Stimulated activated CD8-positive, alpha-beta memory T cell treated with anti-CD3 and anti-CD28 coated beads, Interleukin-12 subunit alpha, Interleukin-12 subunit beta, amount 100 ng/mL, for 1 hour (primary cell): ENCODE results near the gene FGF5.
"Not testable (repeated sequence)": the region's sequence is repeated elsewhere in the genome, so short reads cannot be mapped to it uniquely, and the experiment has no call there.

ENCODE experiments used
- DNase-seq: peaks from one replicate; pipeline ENCODE4 v3.0.0-alpha.2; 2020; ENCODE audit warnings: low read depth

The FGF5 gene, protein sequence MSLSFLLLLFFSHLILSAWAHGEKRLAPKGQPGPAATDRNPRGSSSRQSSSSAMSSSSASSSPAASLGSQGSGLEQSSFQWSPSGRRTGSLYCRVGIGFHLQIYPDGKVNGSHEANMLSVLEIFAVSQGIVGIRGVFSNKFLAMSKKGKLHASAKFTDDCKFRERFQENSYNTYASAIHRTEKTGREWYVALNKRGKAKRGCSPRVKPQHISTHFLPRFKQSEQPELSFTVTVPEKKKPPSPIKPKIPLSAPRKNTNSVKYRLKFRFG

DNA sequence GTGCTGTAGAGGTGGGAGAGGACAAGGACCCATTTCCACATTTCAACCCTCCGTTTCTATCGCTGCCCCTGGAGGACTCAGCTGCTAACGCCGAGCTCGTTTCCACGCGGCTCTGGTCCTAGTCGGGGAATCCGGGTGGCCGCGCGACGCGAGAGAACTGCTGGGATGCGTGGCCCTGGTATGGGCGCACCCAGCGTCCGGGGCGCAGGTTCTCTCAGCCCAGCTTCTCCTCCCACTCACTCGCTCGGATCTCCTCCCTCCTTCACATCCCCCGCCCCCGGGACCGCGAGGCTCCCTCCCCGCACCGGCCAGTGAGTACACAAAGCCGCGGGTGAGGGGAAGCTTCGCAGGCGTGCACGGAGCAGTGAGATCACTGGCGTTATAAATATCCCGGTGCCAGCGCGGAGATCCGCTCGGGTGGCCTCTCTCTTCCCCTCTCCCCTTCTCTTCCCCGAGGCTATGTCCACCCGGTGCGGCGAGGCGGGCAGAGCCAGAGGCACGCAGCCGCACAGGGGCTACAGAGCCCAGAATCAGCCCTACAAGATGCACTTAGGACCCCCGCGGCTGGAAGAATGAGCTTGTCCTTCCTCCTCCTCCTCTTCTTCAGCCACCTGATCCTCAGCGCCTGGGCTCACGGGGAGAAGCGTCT, at the start of gene FGF5:
Gene FGF5 (plus strand): TSS at position 412 of the 649 bp plus-strand sequence. CDS start 161 bp downstream, at position 573.
- no peak for DNase-seq

DNA sequence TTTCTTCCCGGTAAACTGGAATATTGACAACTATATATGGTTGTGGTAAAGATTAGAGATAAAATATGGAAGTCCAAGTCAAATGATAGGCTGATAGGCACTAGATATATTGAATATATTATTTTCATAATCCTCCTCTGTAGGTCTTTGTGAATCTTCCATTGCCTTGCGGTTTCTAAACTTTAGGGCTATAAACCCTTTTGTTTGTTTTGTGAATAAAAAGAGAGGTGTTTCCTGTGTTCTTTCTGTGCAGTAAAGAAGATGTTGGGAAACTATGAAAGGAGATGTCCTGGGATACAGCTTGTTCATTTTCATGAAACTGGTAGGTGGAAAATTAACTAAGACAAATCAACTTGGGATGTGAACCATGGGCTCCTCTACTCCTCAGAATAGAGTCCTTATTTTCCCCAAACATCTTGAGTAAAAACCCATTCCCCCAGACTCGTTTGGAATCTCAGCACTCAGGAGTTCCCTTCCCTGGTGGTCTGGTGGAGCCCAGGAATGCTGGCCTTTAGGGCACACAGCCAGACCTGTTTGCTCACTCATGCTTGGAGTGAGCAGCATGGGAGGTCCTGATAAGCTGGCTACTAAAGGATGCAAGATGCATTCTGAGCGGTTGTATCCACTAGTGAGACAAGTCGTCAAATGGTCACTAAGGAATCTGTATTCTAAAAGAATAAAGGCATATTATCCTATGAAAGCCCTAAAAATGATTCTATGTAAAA, 47.0 kb upstream of the FGF5 start:
- DNase-seq, result no peak

DNA sequence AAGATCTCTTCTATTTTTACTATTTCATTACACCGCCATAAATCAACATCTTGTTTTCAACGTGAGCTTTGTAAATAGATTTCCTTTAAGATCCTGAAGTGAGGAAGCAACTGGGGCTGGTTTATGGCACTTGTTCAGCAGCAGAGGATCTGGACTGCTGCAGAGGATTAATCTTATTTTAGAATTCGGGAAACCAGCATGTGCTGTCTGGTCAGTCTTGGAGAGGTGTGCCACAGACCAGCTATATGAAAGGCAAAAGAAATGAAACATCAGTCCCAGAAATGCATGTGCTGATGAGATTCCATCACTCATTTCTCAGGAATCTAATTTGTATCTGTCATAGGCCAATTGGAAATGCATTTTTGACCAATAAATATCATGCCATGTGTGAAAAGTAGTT, 45.8 kb upstream of the FGF5 start:
- no peak for DNase-seq

GRCh38 chr4:80221161-80221560, 45.3 kb upstream of the FGF5 start:
- no peak for DNase-seq

DNA sequence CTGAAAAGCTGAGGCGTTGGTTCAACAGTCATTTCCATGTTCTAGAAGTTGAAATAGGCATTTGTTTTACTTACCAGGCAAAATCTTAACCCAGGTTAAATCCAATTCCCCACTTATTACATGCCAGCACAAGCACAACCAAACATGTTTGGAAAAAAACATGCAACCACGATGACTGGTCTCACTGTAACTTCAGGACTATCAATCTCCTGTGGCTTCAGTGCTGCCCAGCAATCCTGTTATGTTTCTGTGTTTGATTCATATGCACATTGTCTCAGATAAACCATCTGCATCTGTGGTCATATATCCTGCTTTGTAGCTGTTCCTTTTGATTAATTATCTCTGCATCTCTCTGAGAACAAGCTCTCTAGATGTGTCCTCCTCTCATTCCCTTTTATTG, 40.9 kb upstream of the FGF5 start:
- DNase-seq, result no peak

DNA sequence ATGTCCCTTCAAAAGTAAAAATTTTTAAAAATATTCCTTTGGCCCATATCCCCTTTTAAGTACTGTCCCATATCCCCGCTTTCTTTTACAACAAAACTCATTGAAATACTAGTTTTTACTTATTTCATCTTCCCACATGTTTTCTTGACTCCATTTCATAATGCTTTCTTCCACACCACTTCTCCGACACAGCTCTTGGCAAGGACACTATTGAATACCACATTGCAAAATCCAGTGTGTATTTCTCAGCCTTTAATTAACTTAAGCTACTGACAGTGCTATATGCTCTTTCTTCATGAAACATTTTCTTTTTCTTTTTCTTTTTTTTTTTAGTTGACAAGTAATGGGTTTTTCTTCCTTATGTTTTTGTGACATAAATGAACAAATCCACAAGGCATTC, 40.4 kb upstream of the FGF5 start:
- DNase-seq, result no peak

DNA sequence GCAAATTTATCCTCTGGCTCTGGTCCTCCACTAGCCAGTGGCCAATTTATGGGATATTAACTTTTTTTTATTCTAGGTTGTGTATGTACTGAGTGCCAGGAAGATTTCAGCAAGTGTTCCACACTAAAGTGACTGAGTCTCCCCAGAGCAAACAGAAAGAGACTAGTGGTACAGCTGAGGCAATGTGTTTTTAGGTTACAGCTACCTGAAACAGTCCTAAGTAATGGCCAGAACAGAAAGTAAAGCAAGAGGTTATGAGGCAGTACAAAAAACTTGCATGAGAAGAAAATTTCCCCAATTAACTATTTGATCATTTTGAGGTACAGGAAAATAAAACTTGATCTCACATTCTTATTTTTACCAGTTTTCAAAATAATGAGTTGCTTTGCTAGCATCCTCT, 38.0 kb upstream of the FGF5 start:
- no peak for DNase-seq

DNA sequence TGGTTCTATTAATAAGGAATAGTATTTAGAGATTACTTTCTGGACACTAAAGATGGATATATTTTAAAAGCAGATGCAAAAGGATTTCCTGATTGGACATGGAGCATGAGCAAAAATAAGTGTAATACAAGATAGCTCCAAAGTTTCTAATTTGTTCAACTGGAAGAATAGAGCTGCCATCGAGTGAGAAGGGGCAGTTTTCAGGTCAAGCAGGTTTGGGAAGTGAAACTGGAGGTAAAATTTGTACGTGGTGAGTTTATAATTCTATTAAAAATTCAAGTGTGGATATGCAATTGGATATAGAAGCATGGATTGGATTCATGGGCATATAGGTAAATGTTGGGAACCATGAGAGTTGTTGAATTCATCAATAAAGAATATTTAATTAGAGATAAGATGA, 37.3 kb upstream of the FGF5 start:
- no peak for DNase-seq

- DNase-seq, result no peak
Observed at GRCh38 chr4:80229590-80229989, 36.9 kb upstream of the FGF5 start.

- DNase-seq, result no peak
Observed at GRCh38 chr4:80231180-80231579, 35.3 kb upstream of the FGF5 start.

DNA sequence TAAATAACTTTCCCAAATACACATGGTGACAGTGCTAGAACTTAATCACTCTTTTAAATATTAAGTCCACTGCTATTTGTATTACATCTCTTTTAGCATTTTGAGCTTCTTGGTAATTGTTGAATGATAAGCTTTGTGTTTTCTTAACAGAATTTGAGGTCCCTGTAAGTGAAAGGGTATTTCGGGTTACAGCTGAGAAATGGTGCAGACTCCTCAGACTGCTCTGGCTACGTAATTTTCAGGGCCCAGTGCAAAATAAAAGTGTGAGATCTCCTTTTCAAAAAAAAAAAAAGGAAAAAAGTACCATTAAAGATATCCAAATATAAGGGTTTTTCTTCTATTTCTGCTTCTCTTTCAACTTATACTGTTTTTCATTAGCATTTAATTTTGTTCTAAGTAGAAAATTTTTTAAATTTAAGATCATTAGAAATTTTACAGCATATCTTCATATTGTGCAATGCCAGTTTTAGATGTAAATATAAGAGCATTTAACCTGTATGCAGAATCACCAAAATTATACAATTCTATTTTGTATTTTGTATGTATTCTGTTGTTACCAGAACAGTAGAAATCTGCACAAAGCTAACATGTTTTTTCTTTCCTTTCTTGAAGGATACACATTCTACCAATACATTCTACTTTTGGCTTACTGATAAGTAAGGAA, 33.6 kb upstream of the FGF5 start:
- DNase-seq, result no peak

DNA sequence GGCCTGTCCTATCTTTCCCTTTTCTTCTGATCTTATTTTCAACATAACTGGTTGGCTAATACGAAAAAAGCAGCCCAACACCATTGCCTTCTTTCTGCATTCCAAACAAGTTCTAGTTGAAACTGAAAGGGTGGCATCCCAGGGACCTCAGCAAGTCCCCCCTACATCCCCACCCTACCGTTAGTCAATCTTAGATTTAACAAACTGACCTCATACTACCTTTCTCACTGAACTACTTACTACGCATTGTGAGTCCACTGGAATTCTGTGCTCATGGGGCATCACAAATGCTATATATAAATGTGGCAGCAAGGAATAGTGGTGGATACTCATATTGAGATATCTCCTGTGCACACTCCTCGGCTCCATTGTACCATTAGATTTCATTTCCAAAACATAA, 33.1 kb upstream of the FGF5 start:
- no peak for DNase-seq

GRCh38 chr4:80235451-80235850, 31.0 kb upstream of the FGF5 start:
- no peak for DNase-seq

DNA sequence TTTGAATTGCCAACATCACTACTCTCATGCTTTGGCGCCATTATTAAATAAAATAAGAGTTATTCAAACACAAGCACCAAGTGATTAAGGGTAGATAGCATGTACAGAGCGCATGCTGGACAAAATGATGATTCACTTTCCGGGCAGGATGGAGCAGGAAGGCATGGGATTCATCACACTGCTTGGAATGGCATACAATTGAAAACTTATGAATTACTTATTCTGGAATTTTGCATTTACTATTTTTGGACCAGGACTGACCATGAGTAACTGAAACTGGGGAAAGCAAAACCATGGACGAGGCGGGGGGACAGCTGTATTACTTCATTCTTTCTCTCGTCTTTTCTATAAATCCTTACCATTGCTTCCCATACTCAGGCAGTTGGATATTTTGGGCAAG, 28.5 kb upstream of the FGF5 start:
- no peak for DNase-seq

- DNase-seq, result no peak
Observed at GRCh38 chr4:80239480-80240150, 26.8 kb upstream of the FGF5 start.

- DNase-seq, result no peak
Observed at GRCh38 chr4:80240976-80241375, 25.5 kb upstream of the FGF5 start.

- no peak for DNase-seq
Observed at GRCh38 chr4:80243274-80244018, 23.0 kb upstream of the FGF5 start.

DNA sequence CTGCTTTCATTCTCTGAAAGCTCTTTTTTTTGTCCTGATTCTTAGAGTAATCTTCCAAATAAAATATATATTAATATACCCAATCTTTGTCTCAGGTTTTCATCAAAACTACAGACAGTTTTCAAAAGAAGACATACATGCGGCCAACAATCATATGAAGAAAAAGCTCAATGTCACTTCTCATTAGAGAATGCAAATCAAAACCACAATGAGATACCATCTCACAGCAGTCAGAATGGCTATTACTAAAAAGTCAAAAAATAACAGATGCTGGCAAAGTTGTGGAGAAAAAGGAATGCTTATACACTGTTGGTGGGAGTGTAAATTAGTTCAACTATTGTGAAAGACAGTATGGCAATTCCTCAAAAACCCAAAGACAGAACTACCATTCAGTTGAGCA, 19.0 kb upstream of the FGF5 start:
- not testable (repeated sequence) for DNase-seq

- no peak for DNase-seq
Observed at GRCh38 chr4:80249144-80249543, 17.3 kb upstream of the FGF5 start.

- DNase-seq, result no peak
Observed at GRCh38 chr4:80252427-80252826, 14.0 kb upstream of the FGF5 start.

- no peak for DNase-seq
Observed at GRCh38 chr4:80252953-80253352, 13.5 kb upstream of the FGF5 start.

- DNase-seq, result no peak
Observed at GRCh38 chr4:80253510-80253909, 13.0 kb upstream of the FGF5 start.
